PC-3 (cell line): ENCODE data around the gene CCBE1.

Experiments
- CTCF ChIP-seq: fragments of 300-600 bp; sonication (generic); conservative IDR thresholded peaks from 2 replicates; pipeline ENCODE4 v1.5.1; 2017; ENCODE audit warnings: antibody characterized with exemption, low read depth, mild to moderate bottlenecking, low read length
- EZH2 ChIP-seq: fragments of 300-600 bp; sonication (generic); IDR thresholded peaks from one replicate; pipeline ENCODE4 v1.6.1; 2017; ENCODE audit warnings: antibody characterized with exemption, mild to moderate bottlenecking, low read length; ENCODE audit not compliant: unreplicated experiment
- EZH2phosphoT487 ChIP-seq: fragments of 300-600 bp; sonication (generic); IDR thresholded peaks from 2 replicates; pipeline ENCODE4 v1.6.1; 2018; ENCODE audit warnings: mild to moderate bottlenecking, antibody characterized with exemption, low read length, borderline replicate concordance

- TF ChIP-seq CTCF (no peak), EZH2 (no peak), EZH2phosphoT487 (no peak)
Observed at GRCh38 chr18:59468821-59469220, 228.4 kb downstream of the CCBE1 start.
